ENCODE results near the gene PGC. TPM values are rescaled to one million over a fixed set of nuclear protein-coding genes. Genes with fewer than 3 reads are reported as not detected.
A peak's percentile ranks its signal among the peaks of the same experiment; 100 is the strongest.
"Not testable (repeated sequence)": the region's sequence is repeated elsewhere in the genome, so short reads cannot be mapped to it uniquely, and the experiment has no call there.

The PGC gene
- polyA plus RNA-seq, 4 donors: 0.03 to 51.3 (median 13.0) TPM

DNA sequence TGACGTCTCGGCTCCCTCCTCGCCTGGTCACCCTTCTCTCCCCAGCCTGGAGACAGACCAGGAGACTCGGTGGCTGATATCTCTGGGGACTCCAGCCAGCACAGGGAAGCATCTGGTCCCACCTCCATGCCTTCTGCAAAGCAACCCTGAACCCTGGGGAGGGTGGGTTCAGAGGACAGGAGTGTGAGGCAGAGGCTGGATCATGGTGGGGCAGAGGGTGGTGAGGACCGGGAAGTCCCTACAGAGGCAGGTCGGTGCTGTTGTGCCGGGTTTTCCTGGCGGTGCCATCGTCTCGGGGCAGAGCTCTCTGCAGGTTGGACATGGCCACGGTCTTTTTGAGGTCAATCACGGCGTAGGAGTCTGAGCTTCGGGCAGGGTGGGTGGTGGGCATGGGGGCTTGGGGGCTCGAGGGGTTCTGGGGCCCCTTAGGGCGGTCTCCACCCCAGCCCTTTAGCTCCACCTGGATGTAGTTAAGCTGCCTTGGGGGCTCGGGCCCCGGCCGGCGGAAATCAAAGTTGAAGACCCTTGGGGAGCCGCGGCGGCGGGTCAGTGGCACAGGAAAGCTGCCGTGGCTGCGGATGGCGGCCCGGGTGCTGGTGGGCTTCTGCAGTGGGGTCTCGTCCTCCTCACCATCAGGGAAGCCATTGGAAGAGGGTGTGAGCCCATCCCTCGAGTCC is 23.3 kb upstream of the PGC start:
- WGBS, 3 donors: 93 to 94% (median 93%) methylated on average over 23 to 30 of the region's 30 CpGs
- Histone ChIP-seq H3K27me3 (ENCODE audit: control insufficient read depth in 3 of 3, insufficient read depth in 3 of 3, low read length in 3 of 3) (no peaks in the 10 kb centered on the region), H3K36me3 (ENCODE audit: control insufficient read depth in 3 of 3, insufficient read depth in 2 of 3, low read depth in 1 of 3, low read length in 3 of 3) (peaks cover 2 to 64% (median 11%) of the 10 kb centered on the region in 3 donors), H3K27ac (ENCODE audit: low read depth in 1 of 3, low read length in 2 of 3) (no peak overlapping the region), H3K4me1 (ENCODE audit: control insufficient read depth in 3 of 3, insufficient read depth in 2 of 3, low read depth in 1 of 3, low read length in 2 of 3) (peaks cover 0 to 20% (median 0%) of the 10 kb centered on the region in 3 donors), H3K4me3 (ENCODE audit: low read depth in 1 of 3, low read length in 3 of 3) (no peak overlapping the region), H3K9me3 (ENCODE audit: control insufficient read depth in 2 of 2, insufficient read depth in 1 of 2, low read depth in 1 of 2, low read length in 1 of 2) (no peaks in the 10 kb centered on the region)
- DNase-seq: no peak
- no peak for FAIRE-seq

DNA sequence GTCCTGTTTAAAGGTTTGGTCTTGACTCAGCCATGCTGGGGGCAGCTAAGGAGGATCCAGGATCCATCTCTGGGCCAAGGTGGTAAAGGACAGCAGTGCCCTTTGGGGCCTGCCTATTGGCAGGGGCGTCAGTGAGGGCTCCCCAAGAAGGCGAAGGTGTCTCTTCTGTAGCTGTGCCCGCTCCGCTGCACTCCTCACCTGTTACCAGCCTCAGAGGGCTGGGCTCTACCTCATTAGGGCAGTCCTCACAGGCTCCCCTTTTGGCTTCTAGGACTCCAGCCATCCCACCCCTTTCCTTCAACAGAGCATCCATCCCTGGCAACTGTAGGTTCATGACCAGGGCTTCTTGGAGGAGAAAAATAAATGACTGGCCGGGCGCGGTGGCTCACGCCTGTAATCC is 22.2 kb upstream of the PGC start:
- no peak overlapping the region for H3K4me3 ChIP-seq (ENCODE audit: low read depth in 1 of 3, low read length in 3 of 3)
- WGBS, 3 donors: 96 to 97% (median 96%) methylated on average over 8 of the region's 8 CpGs
- FAIRE-seq (no peak), DNase-seq (no peak)
- no peaks in the 10 kb centered on the region for H3K9me3 ChIP-seq (ENCODE audit: control insufficient read depth in 2 of 2, insufficient read depth in 1 of 2, low read depth in 1 of 2, low read length in 1 of 2)
- H3K27ac ChIP-seq (ENCODE audit: low read depth in 1 of 3, low read length in 2 of 3): peak overlapping the region in 1 of 3 donors; percentile 44
- H3K36me3 ChIP-seq (ENCODE audit: control insufficient read depth in 3 of 3, insufficient read depth in 2 of 3, low read depth in 1 of 3, low read length in 3 of 3): peaks cover 2 to 53% (median 6%) of the 10 kb centered on the region in 3 donors
- H3K27me3 ChIP-seq (ENCODE audit: control insufficient read depth in 3 of 3, insufficient read depth in 3 of 3, low read length in 3 of 3): no peaks in the 10 kb centered on the region
- H3K4me1 ChIP-seq (ENCODE audit: control insufficient read depth in 3 of 3, insufficient read depth in 2 of 3, low read depth in 1 of 3, low read length in 2 of 3): peaks cover 0 to 20% (median 0%) of the 10 kb centered on the region in 3 donors

DNA sequence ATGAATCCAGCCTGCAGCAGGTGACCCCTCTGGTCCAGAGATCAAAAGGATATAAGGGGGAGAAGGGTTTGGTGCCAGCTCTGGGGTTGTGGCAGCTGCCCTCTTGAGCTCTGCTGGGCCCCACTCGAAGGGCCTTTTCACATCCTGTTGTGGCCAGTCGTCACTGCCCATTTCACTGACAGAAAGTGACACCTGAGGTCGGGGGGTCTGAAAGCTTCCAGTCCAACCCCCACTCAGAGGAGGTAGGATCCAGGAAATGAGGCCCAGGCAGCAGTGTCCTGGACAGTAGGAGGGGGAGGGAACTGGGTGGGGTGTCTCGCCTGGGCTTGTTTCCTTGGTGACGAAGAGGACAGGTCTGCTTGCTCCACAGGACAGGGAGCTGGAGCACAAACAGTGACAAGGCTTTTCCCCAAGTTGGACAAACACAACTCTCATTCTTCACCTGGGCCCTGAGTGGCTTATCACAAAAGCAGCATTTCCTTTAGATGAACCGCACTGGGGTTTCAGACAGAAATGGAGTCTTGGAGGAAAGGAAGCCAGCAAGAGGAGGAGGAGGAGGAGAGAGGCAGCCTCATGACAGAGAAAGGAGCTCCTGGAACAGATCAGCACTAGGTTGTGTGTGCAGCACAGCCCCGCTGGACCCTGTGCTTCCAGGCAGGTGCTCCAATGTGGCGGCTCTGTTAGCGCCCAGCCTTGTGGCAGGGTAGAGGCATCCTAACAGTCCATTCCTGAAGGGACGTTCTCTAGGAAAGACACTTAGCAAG is 21.5 kb upstream of the PGC start:
- no peaks in the 10 kb centered on the region for H3K9me3 ChIP-seq (ENCODE audit: control insufficient read depth in 2 of 2, insufficient read depth in 1 of 2, low read depth in 1 of 2, low read length in 1 of 2)
- FAIRE-seq (no peak), DNase-seq (peak in 1 of 2 donors; percentile 56)
- WGBS, 3 donors: 63 to 74% (median 69%) methylated on average over 10 of the region's 10 CpGs
- peaks cover 2 to 47% (median 6%) of the 10 kb centered on the region in 3 donors for H3K36me3 ChIP-seq (ENCODE audit: control insufficient read depth in 3 of 3, insufficient read depth in 2 of 3, low read depth in 1 of 3, low read length in 3 of 3)
- H3K27me3 ChIP-seq (ENCODE audit: control insufficient read depth in 3 of 3, insufficient read depth in 3 of 3, low read length in 3 of 3): no peaks in the 10 kb centered on the region
- peaks cover 0 to 20% (median 0%) of the 10 kb centered on the region in 3 donors for H3K4me1 ChIP-seq (ENCODE audit: control insufficient read depth in 3 of 3, insufficient read depth in 2 of 3, low read depth in 1 of 3, low read length in 2 of 3)
- H3K27ac ChIP-seq (ENCODE audit: low read depth in 1 of 3, low read length in 2 of 3): peak overlapping the region in 1 of 3 donors; percentile 44
- H3K4me3 ChIP-seq (ENCODE audit: low read depth in 1 of 3, low read length in 3 of 3): no peak overlapping the region

DNA sequence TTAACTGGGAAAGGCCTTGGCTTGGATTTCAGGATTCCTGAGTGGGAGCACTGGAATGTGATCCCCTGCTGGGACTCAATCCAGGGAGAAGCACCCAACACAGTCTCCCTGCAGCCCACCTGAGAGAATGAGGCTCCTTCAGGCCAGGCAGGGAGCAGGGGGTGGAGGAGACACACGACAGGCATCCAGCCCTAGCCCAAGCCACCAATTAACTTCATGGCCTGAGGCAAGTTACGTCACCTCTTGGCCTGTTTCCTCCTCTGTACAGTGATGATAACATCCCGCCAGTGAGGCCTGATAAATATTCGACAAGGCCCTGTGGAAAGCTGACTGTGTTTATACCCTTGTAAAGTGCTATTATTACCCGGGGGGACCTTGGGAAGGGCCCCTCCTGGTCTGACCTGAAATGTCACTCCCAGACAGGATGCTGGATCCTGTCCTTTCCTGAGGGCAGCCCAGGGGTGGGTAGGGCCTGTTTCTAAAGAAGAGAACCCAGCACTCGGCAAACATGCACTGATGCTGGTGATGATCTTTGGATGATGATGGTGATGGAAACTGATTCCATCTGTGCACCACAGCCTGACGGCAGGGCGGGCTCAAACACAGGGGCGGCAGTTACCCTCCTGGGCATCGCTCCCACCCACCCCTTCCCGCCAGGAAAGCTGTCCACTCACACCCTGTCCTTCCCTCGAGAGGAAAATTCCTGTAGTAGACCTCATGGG is 20.1 kb upstream of the PGC start:
- H3K36me3 ChIP-seq (ENCODE audit: control insufficient read depth in 3 of 3, insufficient read depth in 2 of 3, low read depth in 1 of 3, low read length in 3 of 3): peaks cover 2 to 34% (median 4%) of the 10 kb centered on the region in 3 donors
- peak overlapping the region in 2 of 3 donors; percentile 32 to 34 for H3K27ac ChIP-seq (ENCODE audit: low read depth in 1 of 3, low read length in 2 of 3)

DNA sequence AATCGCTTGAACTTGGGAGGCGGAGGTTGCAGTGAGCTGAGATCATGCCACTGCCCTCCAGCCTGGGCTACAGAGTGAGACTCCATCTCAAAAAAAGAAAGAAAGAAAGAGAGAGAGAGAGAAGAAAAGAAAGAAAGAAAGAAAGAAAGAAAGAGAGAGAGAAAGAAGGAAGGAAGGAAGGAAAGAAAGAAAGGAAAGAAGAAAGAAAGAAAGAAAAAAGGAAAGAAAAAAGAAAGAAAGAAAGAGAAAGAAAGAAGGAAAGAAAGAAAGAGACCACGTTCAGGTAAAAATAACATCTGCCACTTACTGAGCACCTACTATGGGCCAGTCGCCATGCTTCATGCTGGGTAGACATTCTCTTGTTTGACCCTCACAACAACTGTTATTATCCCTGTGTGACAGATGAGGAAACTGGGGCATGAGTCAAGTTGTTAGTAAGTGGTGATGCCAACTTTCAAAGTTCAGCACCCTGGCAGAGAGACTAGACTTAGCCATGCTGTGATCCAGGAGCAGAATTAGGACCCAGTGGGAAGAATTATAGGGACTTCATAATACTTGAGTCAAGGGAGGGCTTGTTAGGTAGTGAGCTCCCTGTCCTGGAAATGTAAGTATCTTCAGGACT is 19.0 kb upstream of the PGC start:
- WGBS, 3 donors: 88 to 91% (median 91%) methylated on average over 4 of the region's 4 CpGs
- not testable (repeated sequence) for DNase-seq; H3K27ac ChIP-seq (ENCODE audit: low read depth in 1 of 3, low read length in 2 of 3); H3K27me3 ChIP-seq (ENCODE audit: control insufficient read depth in 3 of 3, insufficient read depth in 3 of 3, low read length in 3 of 3); FAIRE-seq; H3K9me3 ChIP-seq (ENCODE audit: control insufficient read depth in 2 of 2, insufficient read depth in 1 of 2, low read depth in 1 of 2, low read length in 1 of 2); H3K4me3 ChIP-seq (ENCODE audit: low read depth in 1 of 3, low read length in 3 of 3)
- H3K4me1 ChIP-seq (ENCODE audit: control insufficient read depth in 3 of 3, insufficient read depth in 2 of 3, low read depth in 1 of 3, low read length in 2 of 3): peaks cover 0 to 20% (median 0%) of the 10 kb centered on the region in 3 donors
- H3K36me3 ChIP-seq (ENCODE audit: control insufficient read depth in 3 of 3, insufficient read depth in 2 of 3, low read depth in 1 of 3, low read length in 3 of 3): peaks cover 0 to 22% (median under 1%) of the 10 kb centered on the region in 3 donors

More for the DNA sequence above, 20.1 kb upstream of the PGC start:
- no peaks in the 10 kb centered on the region for H3K9me3 ChIP-seq (ENCODE audit: control insufficient read depth in 2 of 2, insufficient read depth in 1 of 2, low read depth in 1 of 2, low read length in 1 of 2)
- WGBS, 3 donors: 47 to 58% (median 51%) methylated on average over 12 of the region's 12 CpGs
- peak; percentile 51 to 62 for DNase-seq
- no peaks in the 10 kb centered on the region for H3K27me3 ChIP-seq (ENCODE audit: control insufficient read depth in 3 of 3, insufficient read depth in 3 of 3, low read length in 3 of 3)
- H3K4me3 ChIP-seq (ENCODE audit: low read depth in 1 of 3, low read length in 3 of 3): no peak overlapping the region
- H3K4me1 ChIP-seq (ENCODE audit: control insufficient read depth in 3 of 3, insufficient read depth in 2 of 3, low read depth in 1 of 3, low read length in 2 of 3): peaks cover 0 to 20% (median 0%) of the 10 kb centered on the region in 3 donors
- no peak for FAIRE-seq

GRCh38 chr6:41763470-41763869 is 16.3 kb upstream of the PGC start:
- WGBS, 3 donors: 24 to 30% (median 27%) methylated on average over 2 of the region's 2 CpGs
- Histone ChIP-seq H3K36me3 (ENCODE audit: control insufficient read depth in 3 of 3, insufficient read depth in 2 of 3, low read depth in 1 of 3, low read length in 3 of 3) (peaks cover 0 to 1% (median 0%) of the 10 kb centered on the region in 3 donors), H3K4me3 (ENCODE audit: low read depth in 1 of 3, low read length in 3 of 3) (no peak overlapping the region), H3K27me3 (ENCODE audit: control insufficient read depth in 3 of 3, insufficient read depth in 3 of 3, low read length in 3 of 3) (no peaks in the 10 kb centered on the region), H3K4me1 (ENCODE audit: control insufficient read depth in 3 of 3, insufficient read depth in 2 of 3, low read depth in 1 of 3, low read length in 2 of 3) (peaks cover 0 to 12% (median 0%) of the 10 kb centered on the region in 3 donors), H3K9me3 (ENCODE audit: control insufficient read depth in 2 of 2, insufficient read depth in 1 of 2, low read depth in 1 of 2, low read length in 1 of 2) (no peaks in the 10 kb centered on the region), H3K27ac (ENCODE audit: low read depth in 1 of 3, low read length in 2 of 3) (no peak overlapping the region)
- DNase-seq (no peak), FAIRE-seq (no peak)

- no peak for FAIRE-seq
- Histone ChIP-seq H3K9me3 (ENCODE audit: control insufficient read depth in 2 of 2, insufficient read depth in 1 of 2, low read depth in 1 of 2, low read length in 1 of 2) (no peaks in the 10 kb centered on the region), H3K27me3 (ENCODE audit: control insufficient read depth in 3 of 3, insufficient read depth in 3 of 3, low read length in 3 of 3) (no peaks in the 10 kb centered on the region), H3K4me3 (ENCODE audit: low read depth in 1 of 3, low read length in 3 of 3) (no peak overlapping the region), H3K36me3 (ENCODE audit: control insufficient read depth in 3 of 3, insufficient read depth in 2 of 3, low read depth in 1 of 3, low read length in 3 of 3) (no peaks in the 10 kb centered on the region), H3K27ac (ENCODE audit: low read depth in 1 of 3, low read length in 2 of 3) (no peak overlapping the region), H3K4me1 (ENCODE audit: control insufficient read depth in 3 of 3, insufficient read depth in 2 of 3, low read depth in 1 of 3, low read length in 2 of 3) (no peaks in the 10 kb centered on the region)
- DNase-seq: no peak
- 62 to 86% (median 76%) methylated on average over 2 of the region's 2 CpGs for WGBS, 3 donors
These were observed 12.8 kb upstream of the PGC start for GRCh38 chr6:41759905-41760579.

All from small intestine (tissue), 7 donors.